ENCODE results near the gene KAT6B.

KAT6B gene

DNA sequence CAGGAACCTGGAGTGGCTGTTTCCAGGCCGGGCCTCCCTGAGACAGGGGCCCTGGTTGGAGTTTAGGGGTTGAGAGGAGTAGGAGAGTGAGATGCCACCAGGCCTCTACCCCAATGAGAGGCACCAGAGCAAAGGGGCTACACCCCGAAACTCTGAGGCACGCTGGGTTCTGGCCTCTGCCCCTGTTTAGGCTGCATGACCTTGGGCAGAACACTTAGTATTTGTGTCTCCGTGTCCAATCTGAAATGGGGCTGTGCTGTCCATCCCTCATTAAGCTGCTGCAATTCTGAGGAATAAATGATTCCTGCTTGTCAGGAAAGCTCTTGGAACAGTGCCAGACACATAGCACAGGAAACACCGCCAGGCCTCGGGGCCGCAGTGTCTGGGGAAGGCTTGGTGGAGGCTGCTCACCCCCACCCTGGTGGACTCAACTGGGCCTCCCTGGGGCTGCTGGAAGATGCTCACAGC lies 244.6 kb downstream of the KAT6B start:
- DNase-seq (ENCODE audit: low spot score) = no peak

DNA sequence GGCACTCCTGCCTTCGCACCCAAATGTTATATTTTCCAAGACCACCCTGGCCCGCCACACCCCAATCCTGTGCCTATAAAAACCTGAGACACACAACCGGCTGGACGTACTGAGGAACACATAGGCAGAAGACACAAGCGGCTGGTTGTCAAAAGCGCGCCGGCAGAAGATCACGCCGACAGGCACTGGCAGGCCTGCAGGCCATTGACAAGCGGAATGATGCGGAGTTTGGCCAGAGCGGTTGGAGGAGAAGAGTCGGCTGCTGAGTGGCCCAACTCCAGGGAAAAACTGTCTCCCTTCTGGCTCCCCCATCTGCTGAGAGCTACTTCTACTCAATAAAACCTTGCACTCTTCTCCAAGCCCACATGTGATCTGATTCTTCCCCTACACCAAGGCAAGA lies 245.4 kb downstream of the KAT6B start:
- DNase-seq (ENCODE audit: low spot score) = no peak

DNA sequence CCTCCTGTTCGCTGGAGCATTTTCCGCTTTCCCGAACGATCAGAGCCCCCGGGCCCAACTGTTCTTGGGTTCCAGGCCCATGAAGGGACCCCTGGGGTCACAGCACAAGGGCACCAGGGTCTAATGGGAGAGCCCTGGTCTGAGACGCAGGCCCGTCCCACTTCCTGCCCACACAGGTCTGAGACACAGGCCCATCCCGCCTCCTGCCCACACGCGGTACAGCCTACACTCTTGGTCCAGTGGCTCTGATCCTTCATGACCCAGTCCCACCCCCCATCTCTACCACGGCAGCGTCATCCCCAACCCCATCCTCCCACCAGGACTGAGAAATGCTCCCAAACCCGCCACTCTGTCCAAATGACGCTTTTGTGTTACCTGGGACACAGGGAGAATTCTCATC lies 246.3 kb downstream of the KAT6B start:
- no peak for DNase-seq (ENCODE audit: low spot score)

DNA sequence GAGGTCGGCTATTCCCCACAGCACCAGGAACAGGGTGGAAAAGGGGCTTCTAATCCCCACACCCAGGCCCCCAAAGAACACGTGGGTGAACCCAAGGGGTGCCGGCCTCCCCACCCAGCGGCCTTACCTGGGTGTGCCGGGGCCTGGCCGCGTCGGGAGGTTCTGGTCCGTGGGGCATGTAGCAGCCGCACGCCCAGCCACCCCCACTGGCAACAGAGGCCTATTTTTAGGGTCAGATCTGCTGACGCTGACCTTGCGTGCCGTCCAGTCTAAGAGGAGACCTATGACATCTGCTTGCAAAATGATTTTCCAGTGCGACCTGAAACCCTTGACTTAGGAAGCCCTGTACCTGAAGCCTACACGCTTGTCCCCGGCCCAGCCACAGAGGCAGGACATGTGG lies 247.0 kb downstream of the KAT6B start:
- no peak for DNase-seq (ENCODE audit: low spot score)

DNA sequence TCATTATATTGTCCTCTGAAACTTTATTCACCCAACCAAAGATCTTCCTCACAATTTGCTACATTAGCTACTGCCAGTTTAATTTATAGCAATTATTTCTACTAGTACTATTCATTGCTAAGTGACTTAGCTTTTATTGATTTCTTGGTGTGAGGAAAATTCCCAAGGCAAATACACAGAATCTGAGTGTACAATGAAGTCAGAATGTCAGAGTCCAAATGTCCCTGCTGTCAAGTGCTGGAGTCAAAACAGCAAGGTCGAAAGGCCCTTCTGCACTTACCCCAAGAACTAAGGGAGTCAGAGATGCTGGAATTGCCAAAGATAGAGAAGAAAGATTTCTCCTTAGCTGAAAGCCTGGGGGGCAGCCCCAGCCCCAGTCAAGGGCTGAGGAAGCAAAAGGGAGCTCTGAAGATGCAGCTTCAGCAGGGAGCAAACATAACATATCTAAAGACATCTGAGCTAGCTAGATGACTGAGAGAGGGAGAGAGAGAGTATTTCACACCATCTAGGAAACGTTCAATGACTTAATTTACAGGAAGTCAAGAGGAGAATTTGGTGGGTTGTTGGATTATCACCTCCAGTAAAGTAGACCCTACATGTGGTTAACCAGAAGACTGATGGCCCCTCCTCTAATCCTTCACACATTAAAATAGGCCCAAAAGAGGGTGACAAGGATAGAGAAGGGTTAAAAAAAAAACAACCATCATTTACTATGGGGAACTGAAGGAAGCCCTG lies 248.5 kb downstream of the KAT6B start:
- no peak for DNase-seq (ENCODE audit: low spot score)

DNA sequence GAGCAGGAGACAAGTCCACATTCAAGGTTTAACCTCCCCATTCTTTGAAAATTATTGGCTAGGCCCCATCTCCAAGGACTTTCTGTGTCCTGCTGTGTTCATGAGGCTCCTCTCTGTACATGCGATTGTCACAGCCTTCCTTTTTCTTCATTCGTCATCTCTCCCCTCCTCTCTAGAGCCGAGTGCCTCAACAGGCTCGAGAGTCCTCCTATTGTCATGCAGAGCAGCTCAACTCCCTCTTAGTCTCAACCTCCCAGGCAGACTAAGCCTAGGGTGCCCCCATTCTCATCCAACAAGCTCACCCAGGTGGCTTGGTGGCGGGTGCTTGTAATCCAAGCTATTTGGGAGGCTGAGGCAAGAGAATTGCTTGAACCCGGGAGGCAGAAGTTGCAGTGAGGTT lies 249.9 kb downstream of the KAT6B start:
- no peak for DNase-seq (ENCODE audit: low spot score)

DNA sequence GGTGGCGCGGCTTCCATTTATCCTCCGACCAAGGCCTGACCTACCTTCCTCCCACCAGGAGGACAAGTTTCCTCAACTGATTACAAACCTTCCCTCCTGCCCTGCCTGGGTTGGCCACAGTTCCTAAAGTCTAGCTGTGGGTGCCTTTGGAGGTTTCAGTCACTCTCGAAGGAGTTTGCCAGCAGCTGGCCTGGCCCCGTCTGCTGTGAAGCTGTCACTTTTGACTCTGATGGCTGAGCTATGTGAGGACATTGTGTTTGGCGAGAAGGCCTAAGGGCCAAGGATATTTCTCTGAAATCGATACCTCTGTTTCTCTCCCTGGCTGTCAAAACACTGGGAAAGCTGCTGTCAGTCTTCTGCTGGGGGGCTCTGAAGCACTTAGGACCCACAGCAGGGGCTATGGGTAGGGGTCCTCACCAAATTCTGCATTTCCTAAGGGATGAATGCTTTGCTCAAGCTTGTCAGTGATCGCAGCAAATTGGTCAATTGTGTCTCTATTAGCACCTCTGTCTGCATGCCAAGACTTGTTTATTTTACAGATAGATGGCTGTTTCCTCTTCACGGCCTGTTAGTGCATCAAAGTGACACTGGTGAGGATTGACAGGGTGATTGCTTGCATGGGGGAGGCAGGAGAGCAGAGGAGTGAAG lies 253.2 kb downstream of the KAT6B start:
- DNase-seq (ENCODE audit: low spot score) = no peak

DNA sequence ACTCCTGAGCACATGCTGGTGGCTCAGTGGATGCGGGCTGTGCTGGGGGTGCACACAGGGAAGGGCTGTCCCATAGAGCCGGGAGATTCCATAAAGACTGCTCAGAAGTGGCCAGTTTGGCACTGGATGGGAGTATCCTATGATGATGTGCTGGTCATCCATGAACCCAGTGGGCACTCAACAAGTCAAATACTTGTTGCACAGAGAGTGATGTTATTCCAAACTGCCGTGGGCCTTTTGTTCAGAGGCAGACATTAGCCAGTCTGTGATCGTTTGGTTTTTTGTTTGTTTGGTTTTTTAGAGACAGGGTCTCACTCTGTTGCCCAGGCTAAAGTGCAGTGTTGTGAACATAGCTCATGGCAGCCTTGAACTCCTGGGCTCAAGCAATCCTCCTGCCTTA lies 254.2 kb downstream of the KAT6B start:
- no peak for DNase-seq (ENCODE audit: low spot score)

DNA sequence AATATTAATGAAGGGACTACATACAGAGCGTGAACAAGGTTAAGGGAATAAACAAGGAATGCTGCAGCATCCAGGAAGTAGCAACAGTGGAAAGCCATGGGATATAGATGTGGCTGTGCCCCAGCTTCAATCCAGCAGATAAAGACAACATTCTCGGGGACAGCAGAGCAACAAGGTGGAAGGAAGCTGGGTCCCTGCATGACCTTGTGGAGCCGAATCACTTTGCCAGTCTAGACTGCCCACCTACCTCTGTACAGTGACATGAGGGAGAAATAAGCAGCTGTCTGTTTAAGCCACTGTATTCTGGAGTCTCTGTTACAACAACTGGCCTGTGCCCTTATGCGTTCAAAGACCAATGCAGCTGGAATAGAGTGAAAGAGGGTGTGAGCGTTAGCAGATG lies 255.0 kb downstream of the KAT6B start:
- no peak for DNase-seq (ENCODE audit: low spot score)
